Caki2 (cell line): ENCODE measurements around the gene LRP1B. TPM values are rescaled to one million over a fixed set of nuclear protein-coding genes. Genes with fewer than 3 reads are reported as not detected.

ENCODE experiments used
- DNase-seq: peaks from one replicate; pipeline ENCODE4 v3.0.0-alpha.2; 2015; ENCODE audit warnings: low read depth
- in situ Hi-C: cut with HindIII; loops from 2 replicates; pipeline ENCODE4 v1.10.0; 2016; ENCODE audit warnings: low sequenced_read_pairs, low pct_unique_long_range_greater_than_20kb, mixed read lengths
- total RNA-seq: library from RNA; depleted of rRNA; stranded (reverse); fragments of >200 nt; shearing (Covaris generic); gene quantifications from 2 replicates; pipeline ENCODE4 v1.2.3, GENCODE V29; 2014; ENCODE audit warnings: low replicate concordance

The LRP1B gene
- total RNA-seq, 1 experiment from 2014 or later = 0.14 TPM

- DNase-seq = no peak
- in situ Hi-C loops = no loop called here
These were observed 1371.2 kb downstream of the LRP1B start for GRCh38 chr2:140759426-140760156.

DNA sequence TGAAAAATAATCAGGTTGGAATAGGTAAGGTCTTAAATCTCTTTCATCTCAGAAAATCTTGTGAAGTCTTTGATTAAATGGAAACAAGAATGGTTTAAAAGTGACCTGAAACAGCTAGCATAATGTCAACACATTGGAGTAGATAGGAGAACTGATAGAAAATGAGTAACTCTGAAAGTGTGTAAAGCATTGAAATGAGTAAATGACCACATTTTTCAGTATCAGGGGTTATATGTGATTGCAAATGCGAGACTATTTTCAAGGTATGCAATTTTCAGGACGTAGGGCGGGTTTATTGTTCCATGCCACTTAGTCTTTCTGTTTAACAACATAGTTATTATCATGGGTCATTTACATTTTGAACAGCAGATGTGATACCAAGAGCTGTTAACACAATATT, 1383.2 kb downstream of the LRP1B start:
- no peak for DNase-seq
- in situ Hi-C loops = no loop called here

DNA sequence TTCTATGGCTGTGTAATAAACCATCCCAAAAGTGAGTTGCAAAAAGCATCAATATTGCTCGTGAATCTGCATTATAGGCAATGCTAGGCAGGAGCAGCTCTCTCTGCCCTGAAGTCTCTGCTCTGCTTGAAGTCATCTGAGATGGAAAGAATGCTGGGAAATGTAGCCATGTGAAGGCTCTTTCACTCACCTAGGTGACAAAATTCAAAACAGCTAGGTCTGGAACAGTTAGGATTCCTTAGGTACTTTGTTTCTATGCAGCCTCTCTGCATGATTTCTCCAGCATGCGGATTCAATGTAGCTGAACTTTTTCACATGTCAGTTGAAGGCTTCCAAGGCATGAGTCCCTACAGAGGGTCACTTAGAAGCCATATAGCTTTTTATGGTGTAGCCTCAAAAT, 1383.7 kb downstream of the LRP1B start:
- no peak for DNase-seq
- in situ Hi-C loops = no loop called here

GRCh38 chr2:140744379-140744778, 1386.4 kb downstream of the LRP1B start:
- no peak for DNase-seq
- in situ Hi-C loops = no loop called here

GRCh38 chr2:140737006-140737405, 1393.8 kb downstream of the LRP1B start:
- no peak for DNase-seq
- in situ Hi-C loops = no loop called here

DNA sequence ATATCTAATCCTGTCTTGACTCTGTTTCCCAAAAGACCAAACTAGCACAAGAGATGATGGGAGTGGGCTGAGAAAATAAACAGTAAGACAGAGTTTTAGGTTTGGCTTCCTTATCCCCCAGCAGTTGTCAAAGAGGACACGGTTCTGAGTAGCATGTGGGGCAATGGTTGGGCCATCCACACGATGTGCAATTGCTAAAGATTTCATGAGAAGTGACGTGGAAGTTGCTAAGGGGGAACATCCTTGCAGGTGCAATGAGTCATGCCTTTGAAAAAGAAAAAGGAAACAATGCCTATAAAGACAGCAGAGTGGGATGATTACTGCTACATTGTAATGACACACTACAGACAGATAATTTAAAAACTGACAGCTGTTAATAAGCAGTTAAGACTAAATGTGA, 1395.8 kb downstream of the LRP1B start:
- no peak for DNase-seq
- in situ Hi-C loops = no loop called here

DNA sequence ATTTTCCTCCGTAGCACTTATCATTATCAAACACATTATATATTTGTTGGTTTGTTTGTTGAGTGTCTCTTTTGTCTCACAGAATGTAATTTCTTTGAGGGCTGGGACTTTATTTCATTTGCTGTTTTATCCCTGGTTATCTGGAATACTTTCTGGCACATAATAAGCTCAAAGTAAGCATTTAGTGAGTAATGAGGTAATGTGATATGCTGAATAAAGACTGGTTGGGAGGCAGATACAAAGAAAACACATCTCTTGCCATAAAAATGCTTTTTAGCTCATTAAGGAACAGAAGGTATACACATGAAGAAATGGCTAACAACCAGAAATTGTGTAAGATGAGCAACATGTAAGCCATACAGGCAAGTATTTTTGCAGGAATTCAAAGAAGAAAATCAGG, 1411.8 kb downstream of the LRP1B start:
- DNase-seq = no peak
- in situ Hi-C loops = no loop called here

GRCh38 chr2:140717481-140717880, 1413.3 kb downstream of the LRP1B start:
- no peak for DNase-seq
- in situ Hi-C loops = no loop called here

DNA sequence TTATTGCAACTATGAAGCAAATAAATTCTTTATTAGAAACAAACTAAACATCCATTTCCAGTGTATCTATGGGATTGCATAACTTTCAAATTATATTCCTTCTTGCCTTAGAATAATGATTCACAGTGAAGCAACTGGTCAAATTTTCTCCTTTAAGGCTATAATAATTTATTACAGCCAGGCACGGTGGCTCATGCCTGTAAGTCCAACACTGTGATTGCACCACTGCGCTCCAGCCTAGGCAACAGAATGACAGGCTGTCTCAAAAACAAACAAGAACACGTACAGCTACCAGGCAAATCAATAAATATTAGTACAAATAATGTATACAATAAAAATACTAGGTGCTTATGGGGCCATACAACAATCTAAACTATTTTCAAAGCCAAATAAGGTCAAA, 1416.2 kb downstream of the LRP1B start:
- no peak for DNase-seq

GRCh38 chr2:140711867-140712266, 1418.9 kb downstream of the LRP1B start:
- in situ Hi-C loops = no loop called here
- DNase-seq = no peak

More for the DNA sequence above, 1416.2 kb downstream of the LRP1B start:
- in situ Hi-C loops = no loop called here

DNA sequence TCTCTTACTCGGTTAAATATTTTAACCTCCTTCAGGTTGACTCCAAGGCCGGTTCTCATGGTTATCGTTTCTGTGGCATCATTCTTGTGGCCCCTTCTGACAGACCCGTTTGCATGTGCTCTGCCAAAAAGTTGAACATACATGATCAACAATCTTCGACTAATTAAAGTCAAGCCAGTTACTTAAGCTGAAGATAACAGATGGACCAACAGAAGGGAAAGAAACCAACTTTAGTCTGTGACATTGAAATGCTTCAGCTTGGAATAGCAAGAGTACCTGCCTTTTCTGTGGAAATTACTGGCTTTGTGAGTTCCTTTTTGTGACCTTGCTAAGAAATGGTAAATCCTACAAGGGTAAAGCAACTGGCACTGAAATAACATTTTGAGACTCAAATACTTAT, 1429.1 kb downstream of the LRP1B start:
- in situ Hi-C loops = no loop called here
- DNase-seq = no peak

DNA sequence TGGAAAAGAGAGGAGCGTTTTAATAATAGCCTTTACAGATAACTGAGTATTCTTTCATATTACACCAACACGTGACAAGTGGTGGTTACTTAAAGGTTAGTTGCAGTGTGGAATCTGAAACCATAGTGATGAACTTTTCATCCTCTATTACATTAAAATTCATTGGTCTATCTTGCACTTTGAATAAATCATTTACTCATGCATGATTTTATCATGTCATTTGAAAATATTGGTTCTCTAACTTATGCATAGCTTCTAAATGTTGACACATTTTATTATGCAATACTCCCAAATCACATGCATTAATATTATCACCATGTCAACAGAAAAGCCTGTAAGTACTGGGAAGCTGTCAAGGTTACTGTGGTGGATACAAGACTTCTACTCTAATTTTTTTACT, 1432.2 kb downstream of the LRP1B start:
- peak; percentile 5 for DNase-seq
- in situ Hi-C loops = no loop called here

DNA sequence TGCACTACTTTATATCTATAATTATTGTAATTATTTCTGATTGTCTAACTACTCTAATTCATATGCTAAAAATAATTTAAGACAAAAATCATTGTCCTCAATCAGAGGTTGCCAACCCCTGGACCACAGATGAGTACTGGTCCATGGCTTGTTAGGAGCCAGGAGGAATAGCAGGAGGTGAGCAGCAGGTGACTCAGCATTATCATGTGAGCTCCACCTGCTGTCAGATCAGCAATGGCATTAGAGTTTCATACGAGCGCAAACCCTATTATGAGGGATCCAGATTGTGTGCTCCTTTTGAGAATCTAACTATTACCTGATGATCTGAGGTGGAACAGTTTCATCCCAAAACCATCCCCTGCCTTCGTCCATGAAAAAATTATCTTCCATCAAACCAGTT, 1434.4 kb downstream of the LRP1B start:
- in situ Hi-C loops = no loop called here
- DNase-seq = peak; percentile 4

- in situ Hi-C loops = no loop called here
- DNase-seq = no peak
These were observed 1435.7 kb downstream of the LRP1B start for GRCh38 chr2:140695155-140695554.

DNA sequence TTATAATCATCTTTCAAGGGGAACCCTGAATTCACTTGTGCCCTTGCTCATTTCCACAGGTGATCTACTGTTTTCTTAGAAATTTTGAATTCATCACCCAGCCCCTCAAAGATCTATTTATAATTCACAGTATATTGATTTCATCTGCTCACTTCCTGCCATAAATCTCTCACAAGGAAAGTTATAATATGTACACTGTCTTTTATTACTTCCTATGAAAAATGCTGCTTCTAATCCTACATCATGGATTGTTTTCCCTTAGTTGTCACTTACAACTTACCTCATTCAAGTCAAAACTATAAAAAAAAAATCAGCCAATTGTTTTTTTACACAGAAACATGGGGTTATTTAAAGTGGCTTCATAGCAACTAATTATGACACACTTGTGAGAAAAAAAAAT, 1443.0 kb downstream of the LRP1B start:
- no peak for DNase-seq

DNA sequence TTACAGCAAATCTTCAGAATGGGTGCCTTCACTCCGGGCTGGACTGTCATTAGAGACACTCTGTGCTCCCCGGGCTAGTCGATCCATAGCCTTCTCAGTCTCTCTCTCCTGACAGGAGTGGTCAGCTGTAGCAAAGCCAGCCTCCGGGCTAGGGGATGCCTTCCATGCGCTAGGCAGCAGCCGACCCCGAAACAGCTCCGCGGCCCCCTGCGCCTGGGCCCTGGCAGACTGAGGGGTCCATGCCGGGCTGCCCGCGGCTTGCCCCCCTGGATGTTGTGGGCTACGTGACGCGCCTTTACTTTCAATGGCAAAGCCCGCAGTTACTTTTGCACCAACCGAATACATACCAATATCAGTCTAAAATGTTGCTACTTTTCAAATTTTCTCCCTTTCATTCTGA, 1447.2 kb downstream of the LRP1B start:
- in situ Hi-C loops = no loop called here
- DNase-seq = no peak

More for the DNA sequence above, 1443.0 kb downstream of the LRP1B start:
- in situ Hi-C loops = no loop called here

- DNase-seq = no peak
- in situ Hi-C loops = no loop called here
These were observed 1450.0 kb downstream of the LRP1B start for GRCh38 chr2:140680862-140681261.

- in situ Hi-C loops = no loop called here
- no peak for DNase-seq
These were observed 1451.1 kb downstream of the LRP1B start for GRCh38 chr2:140679752-140680151.

GRCh38 chr2:140669911-140670310, 1460.9 kb downstream of the LRP1B start:
- DNase-seq = no peak
- in situ Hi-C loops = no loop called here

DNA sequence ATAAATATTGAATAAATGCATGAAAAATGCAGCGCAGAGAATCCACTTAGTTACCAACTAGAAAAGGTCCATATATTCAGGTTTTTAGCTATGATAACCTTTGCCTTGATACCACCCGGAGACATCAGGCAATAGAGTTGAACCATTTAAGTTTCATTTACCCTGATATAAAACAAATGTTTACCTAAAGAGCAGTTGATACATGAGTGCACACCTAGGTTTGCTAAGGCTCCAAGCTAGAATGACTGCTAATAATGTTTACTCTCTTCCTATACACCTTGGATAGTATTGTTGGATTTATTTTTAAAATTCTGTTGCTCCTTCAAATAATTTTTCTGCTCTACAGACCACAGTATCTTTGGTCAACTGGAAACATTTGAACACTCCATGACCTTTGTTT, 1463.6 kb downstream of the LRP1B start:
- DNase-seq = no peak
- in situ Hi-C loops = no loop called here
